H1 (cell line): ENCODE data around the gene DNAJC6. TPM values are rescaled to one million over a fixed set of nuclear protein-coding genes. Genes with fewer than 3 reads are reported as not detected.

Experiments used
- CTCF ChIA-PET: fragments of 300-600 bp; sonication (Branson Sonifier 250); formaldehyde crosslinking; loops from one replicate; lab custom pipeline; 2021; ENCODE audit not compliant: partially characterized antibody; lab: Charles Lee
- POLR2A ChIA-PET: fragments of 300-600 bp; sonication (Branson Sonifier 250); formaldehyde crosslinking; loops from one replicate; lab custom pipeline; 2021; ENCODE audit warnings: inconsistent platforms; ENCODE audit not compliant: partially characterized antibody; lab: Charles Lee
- DNase-seq, 2 experiments: peaks; one replicate each; pipeline versions ENCODE4 v3.0.0 to v3.0.0-alpha.2; 2010 to 2022; ENCODE audit warnings: low spot score in 2 of 2, low read depth in 1 of 2, mixed read lengths in 1 of 2
- FAIRE-seq: peaks from 2 replicates; lab custom pipeline; 2011; peaks lifted over from hg19 to GRCh38; lab: Jason Lieb, UNC
- H2AFZ ChIP-seq: 2 replicates; pipeline ENCODE4 v1.8.1; 2012; ENCODE audit warnings: low read length, inconsistent platforms
- H2AK5ac ChIP-seq: 2 replicates; pipeline ENCODE4 v1.6.1; 2013; ENCODE audit warnings: low read depth, low read length
- H2BK120ac ChIP-seq: replicated peaks from 2 replicates; pipeline ENCODE3; 2013; ENCODE audit warnings: low read depth, low read length, inconsistent platforms
- H2BK12ac ChIP-seq: 2 replicates; pipeline ENCODE4 v1.6.1; 2013; ENCODE audit warnings: low read depth, low read length
- H2BK15ac ChIP-seq: 2 replicates; pipeline ENCODE4 v1.6.1; 2013; ENCODE audit warnings: low read length
- H2BK20ac ChIP-seq: 2 replicates; pipeline ENCODE4 v1.6.1; 2013; ENCODE audit warnings: low read length
- H2BK5ac ChIP-seq: 2 replicates; pipeline ENCODE4 v1.6.1; 2013; ENCODE audit warnings: low read depth, low read length
- H3K14ac ChIP-seq: 2 replicates; pipeline ENCODE4 v1.6.1; 2013; ENCODE audit warnings: inconsistent platforms; ENCODE audit not compliant: insufficient read length
- H3K18ac ChIP-seq: 2 replicates; pipeline ENCODE4 v1.6.1; 2013; ENCODE audit warnings: low read length; ENCODE audit errors: extremely low read depth
- H3K23ac ChIP-seq: 2 replicates; pipeline ENCODE4 v1.6.1; 2013; ENCODE audit warnings: inconsistent platforms; ENCODE audit not compliant: insufficient read length
- H3K23me2 ChIP-seq: 2 replicates; pipeline ENCODE4 v1.6.1; 2013; ENCODE audit warnings: low read depth, low read length
- H3K27ac ChIP-seq: 2 replicates; pipeline ENCODE4 v1.6.1; 2011; ENCODE audit warnings: low read depth, low read length, inconsistent platforms
- H3K27me3 ChIP-seq, 4 experiments: replicated peaks in 1 of 4; 1 replicate in 1 of 4; 2 replicates in 3 of 4; pipeline versions ENCODE4 v1.6.1 to v1.8.1; 2011 to 2013; ENCODE audit warnings: low read length in 3 of 4, mild to moderate bottlenecking in 3 of 4, inconsistent platforms in 2 of 4, mixed read lengths in 2 of 4, moderate library complexity in 1 of 4; ENCODE audit not compliant: control insufficient read depth in 3 of 4, insufficient read depth in 3 of 4; ENCODE audit errors: extremely low read depth in 1 of 4
- H3K36me3 ChIP-seq, 4 experiments: 2 replicates each; pipeline versions ENCODE4 v1.6.1 to v1.8.1; 2011 to 2013; ENCODE audit warnings: mild to moderate bottlenecking in 4 of 4, low read length in 3 of 4, moderate library complexity in 2 of 4, control low read depth in 1 of 4, inconsistent platforms in 1 of 4; ENCODE audit not compliant: insufficient read depth in 4 of 4, control insufficient read depth in 2 of 4
- H3K4ac ChIP-seq: replicated peaks from 2 replicates; pipeline ENCODE3; 2013; ENCODE audit warnings: low read length, low read depth, mixed read lengths, inconsistent platforms; ENCODE audit not compliant: insufficient read length
- H3K4me1 ChIP-seq, 4 experiments: replicated peaks in 1 of 4; 1 replicate in 1 of 4; 2 replicates in 3 of 4; pipeline versions ENCODE4 v1.6.1 to v1.8.1; 2011 to 2013; ENCODE audit warnings: low read length in 3 of 4, inconsistent platforms in 2 of 4, mixed read lengths in 1 of 4; ENCODE audit not compliant: insufficient read depth in 4 of 4, control insufficient read depth in 3 of 4
- H3K4me2 ChIP-seq, 2 experiments: 2 replicates each; pipeline versions ENCODE4 v1.6.1 to v1.8.1; 2011 to 2013; ENCODE audit warnings: low read depth in 2 of 2, low read length in 2 of 2, control low read depth in 1 of 2, inconsistent platforms in 1 of 2, mild to moderate bottlenecking in 1 of 2; ENCODE audit not compliant: insufficient read depth in 1 of 2
- H3K4me3 ChIP-seq, 4 experiments: fragments of 200-600, 300-600 bp in 1 of 4; sonication (generic), shearing (Covaris generic), sonication (Bioruptor Twin) in 1 of 4; 2 replicates each; pipeline versions ENCODE4 v1.5.1 to v1.8.1; 2011 to 2016; ENCODE audit warnings: low read length in 4 of 4, low read depth in 3 of 4, control low read depth in 2 of 4, inconsistent platforms in 2 of 4, mild to moderate bottlenecking in 2 of 4, mixed read lengths in 1 of 4, moderate library complexity in 1 of 4; ENCODE audit not compliant: insufficient read depth in 2 of 4; ENCODE audit errors: extremely low read depth in 1 of 4
- H3K56ac ChIP-seq: replicated peaks from 2 replicates; pipeline ENCODE3; 2013; ENCODE audit warnings: low read depth, mild to moderate bottlenecking, mixed read lengths, low read length, inconsistent platforms; ENCODE audit not compliant: insufficient read length
- H3K79me1 ChIP-seq: 2 replicates; pipeline ENCODE4 v1.6.1; 2013; ENCODE audit warnings: low read depth, low read length, control low read depth
- H3K79me2 ChIP-seq, 2 experiments: 2 replicates each; pipeline versions ENCODE4 v1.6.1 to v1.8.1; 2012 to 2013; ENCODE audit warnings: low read length in 2 of 2, mild to moderate bottlenecking in 2 of 2, inconsistent platforms in 1 of 2; ENCODE audit not compliant: insufficient read depth in 2 of 2, control insufficient read depth in 1 of 2
- H3K9ac ChIP-seq, 4 experiments: replicated peaks in 1 of 4; 1 replicate in 1 of 4; 2 replicates in 3 of 4; pipeline versions ENCODE4 v1.6.1 to v1.8.1; 2011 to 2013; ENCODE audit warnings: low read depth in 3 of 4, low read length in 3 of 4, control low read depth in 2 of 4, mild to moderate bottlenecking in 2 of 4, moderate library complexity in 2 of 4, inconsistent platforms in 1 of 4; ENCODE audit errors: extremely low read depth in 1 of 4
- H3K9me3 ChIP-seq, 2 experiments: 2 replicates each; pipeline versions ENCODE4 v1.6.1 to v1.8.1; 2012 to 2013; ENCODE audit warnings: mild to moderate bottlenecking in 2 of 2, moderate library complexity in 2 of 2, control low read depth in 1 of 2, inconsistent platforms in 1 of 2, low read depth in 1 of 2, low read length in 1 of 2, mixed read lengths in 1 of 2; ENCODE audit not compliant: insufficient read depth in 2 of 2
- H4K20me1 ChIP-seq, 2 experiments: replicated peaks in 1 of 2; 2 replicates each; pipeline versions ENCODE3 to v1.8.1; 2011 to 2013; ENCODE audit warnings: inconsistent platforms in 2 of 2, low read length in 2 of 2, mild to moderate bottlenecking in 1 of 2; ENCODE audit not compliant: insufficient read depth in 2 of 2, control insufficient read depth in 1 of 2
- H4K5ac ChIP-seq: 2 replicates; pipeline ENCODE4 v1.6.1; 2013; ENCODE audit warnings: low read length, low read depth, mixed read lengths, inconsistent platforms; ENCODE audit not compliant: insufficient read length
- H4K8ac ChIP-seq: 2 replicates; pipeline ENCODE4 v1.8.0; 2013; ENCODE audit warnings: mild to moderate bottlenecking, moderate library complexity, low read length, inconsistent platforms; ENCODE audit not compliant: insufficient read depth; ENCODE audit errors: extremely low read depth
- H4K91ac ChIP-seq: replicated peaks from 2 replicates; pipeline ENCODE3; 2013; ENCODE audit warnings: low read length, mixed read lengths, inconsistent platforms; ENCODE audit not compliant: insufficient read length
- BACH1 ChIP-seq: IDR thresholded peaks from 2 replicates; pipeline ENCODE4 v1.6.1; 2012; ENCODE audit warnings: low read length, improper control_type of control experiment
- HDAC2 ChIP-seq, 2 experiments: fragments of 300-600 bp in 1 of 2; sonication (generic) in 1 of 2; IDR thresholded peaks; 2 replicates each; pipeline ENCODE4 v1.6.1; 2011 to 2012; ENCODE audit warnings: low read depth in 2 of 2, low read length in 2 of 2, mild to moderate bottlenecking in 2 of 2, moderate library complexity in 2 of 2, borderline replicate concordance in 1 of 2, inconsistent platforms in 1 of 2
- HDAC6 ChIP-seq: IDR thresholded peaks from one replicate; pipeline ENCODE4 v1.7.1; 2012; ENCODE audit warnings: low read depth, mild to moderate bottlenecking, inconsistent platforms, low read length, moderate library complexity
- MAFK ChIP-seq: IDR thresholded peaks from 2 replicates; pipeline ENCODE4 v1.6.1; 2012; ENCODE audit warnings: low read depth, mild to moderate bottlenecking, improper control_type of control experiment, low read length
- POLR2A ChIP-seq, 2 experiments: IDR thresholded peaks; 1 replicate in 1 of 2; 2 replicates in 1 of 2; pipeline ENCODE4 v1.6.1; 2011; ENCODE audit warnings: low read depth in 2 of 2, low read length in 2 of 2, mild to moderate bottlenecking in 2 of 2; ENCODE audit errors: control extremely low read depth in 1 of 2
- RFX5 ChIP-seq: IDR thresholded peaks from 2 replicates; pipeline ENCODE4 v1.6.1; 2011; ENCODE audit warnings: low read depth, low read length, improper control_type of control experiment, borderline replicate concordance
- SP4 ChIP-seq: IDR thresholded peaks from 2 replicates; pipeline ENCODE4 v1.6.1; 2012; ENCODE audit warnings: low read length, inconsistent platforms
- TAF7 ChIP-seq: optimal IDR thresholded peaks from 2 replicates; pipeline ENCODE3; 2011; ENCODE audit warnings: low read depth, mild to moderate bottlenecking, inconsistent platforms, low read length, moderate library complexity, borderline replicate concordance
- USF2 ChIP-seq: IDR thresholded peaks from 2 replicates; pipeline ENCODE4 v1.6.1; 2011; ENCODE audit warnings: low read length, improper control_type of control experiment
- WGBS, 2 experiments: shearing (Covaris generic) in 1 of 2; methylation state at CpG; one replicate each; pipeline versions ENCODE4 v1.1.6 to v1.1.7; 2013 to 2015; ENCODE audit warnings: low lambda C conversion rate in 2 of 2, mixed read lengths in 2 of 2, inconsistent platforms in 1 of 2, low coverage in 1 of 2, missing lambda C conversion rate in 1 of 2; ENCODE audit not compliant: insufficient replicate concordance in 2 of 2, insufficient coverage in 1 of 2, insufficient read length in 1 of 2; ENCODE audit errors: extremely low coverage in 1 of 2, missing lambda C conversion rate in 1 of 2; 5-methylcytosine and 5-hydroxymethylcytosine counted together
- polyA plus RNA-seq, 7 experiments: library from polyadenylated mRNA; depleted of rRNA in 3 of 7; stranded (reverse) in 5 of 7; unstranded in 2 of 7; fragments of >200 nt in 5 of 7; fragments of 200-250 nt in 2 of 7; gene quantifications; 1 replicate in 5 of 7; 2 replicates in 1 of 7; 4 replicates in 1 of 7; pipeline versions ENCODE4 v1.2.1 to v1.2.3, GENCODE V29; 2011 to 2013; ENCODE audit warnings: missing spikeins in 2 of 7, mixed read lengths in 2 of 7
- total RNA-seq: library from RNA; stranded (reverse); fragmentation: NEBNext Ultra II Directional; extraction: Animal tissue kit (Norgen Biotek cat#: 25700); gene quantifications from 2 replicates; pipeline ENCODE4 v1.2.1, GENCODE V29; 2021

DNAJC6 gene
- total and polyA plus RNA-seq, 2 of the 8 experiments (the other 6 are each of a cell fraction or from before 2014, with no cell fraction given) = 1.6 to 3.0 TPM

GRCh38 chr1:65281846-65282245, 27.5 kb upstream of the DNAJC6 start:
- CTCF ChIA-PET = interaction anchor here (1.5 kb wide), 1 partner anchor 15 kb away, joined by 3 read pairs; no protein-coding TSS in a partner anchor
- peaks cover 0 to 20% (median 7%) of the 10 kb centered on the region in 4 experiments; a peak in 3 of 7 replicates for H3K4me1 ChIP-seq
- no peak for FAIRE-seq
- no peak overlapping the region for H2BK12ac ChIP-seq
- no peak overlapping the region for H2BK20ac ChIP-seq
- 93% methylated on average over 6 of the region's 6 CpGs; no CpG with 5 or more reads in 1 of the 2 experiments for WGBS, 2 experiments
- no peak overlapping the region for H3K4me3 ChIP-seq
- H3K4me2 ChIP-seq = no peak overlapping the region
- H2BK5ac ChIP-seq = no peak overlapping the region
- no peaks in the 10 kb centered on the region for H3K27me3 ChIP-seq
- H3K79me1 ChIP-seq = no peaks in the 10 kb centered on the region
- H3K9ac ChIP-seq = no peak overlapping the region
- H3K23ac ChIP-seq = no peak overlapping the region
- no peak overlapping the region for H4K5ac ChIP-seq
- no peak overlapping the region for H4K8ac ChIP-seq
- peak overlapping the region; percentile 5; the same call in 1 of the 2 replicates for H3K18ac ChIP-seq
- no peak overlapping the region for H3K14ac ChIP-seq
- H4K20me1 ChIP-seq = no peaks in the 10 kb centered on the region
- no peaks in the 10 kb centered on the region for H3K9me3 ChIP-seq
- H4K91ac ChIP-seq = no peak overlapping the region
- no peaks in the 10 kb centered on the region for H3K36me3 ChIP-seq
- DNase-seq = no peak
- H3K56ac ChIP-seq = no peak overlapping the region
- TF ChIP-seq BACH1 = no peak
- no peak for TF ChIP-seq RFX5
- no peak for TF ChIP-seq USF2
- no peak for TF ChIP-seq TAF7
- no peak for TF ChIP-seq MAFK
- no peak for TF ChIP-seq HDAC2 (IDR thresholded peaks at IDR 0.05; ENCODE audit: borderline replicate concordance in 1 of 2, low read depth in 2 of 2, low read length in 2 of 2)
- no peak for TF ChIP-seq SP4
- TF ChIP-seq POLR2A (IDR thresholded peaks at IDR 0.05; ENCODE audit: control extremely low read depth in 1 of 2, low read depth in 2 of 2, low read length in 2 of 2) = no peak
- no peak for TF ChIP-seq HDAC6
- no peak overlapping the region for H2AFZ ChIP-seq
- H2AK5ac ChIP-seq = no peak overlapping the region
- H3K79me2 ChIP-seq = no peaks in the 10 kb centered on the region
- no peak overlapping the region for H2BK15ac ChIP-seq
- no peak overlapping the region for H3K27ac ChIP-seq
- no peak overlapping the region for H3K4ac ChIP-seq
- POLR2A ChIA-PET = interaction anchor here (0.7 kb wide), 1 partner anchor 15 kb away, joined by 3 read pairs; no protein-coding TSS in a partner anchor
- H2BK120ac ChIP-seq = no peak overlapping the region
- H3K23me2 ChIP-seq = 0 out of 2 replicates have a peak, but pooled peaks cover 3% of the 10 kb centered on the region
